Measurements from ENCODE around the gene SORT1. TPM values are rescaled to one million over a fixed set of nuclear protein-coding genes. Genes with fewer than 3 reads are reported as not detected.

Gene SORT1
- total and polyA plus RNA-seq, 2 of the 13 experiments (the other 11 are each of a cell fraction or from before 2014, with no cell fraction given), result 32.4 to 93.0 TPM

- no peak for TF ChIP-seq ZFP36L1 (CRISPR knock-in tag; IDR thresholded peaks at IDR 0.05)
- no peak for TF ChIP-seq NCOA1 (CRISPR knock-in tag; IDR thresholded peaks at IDR 0.05)
- no peak for TF ChIP-seq PHF8 (CRISPR knock-in tag; IDR thresholded peaks at IDR 0.05)
- TF ChIP-seq ZNF207 (IDR thresholded peaks at IDR 0.05; ENCODE audit: borderline replicate concordance), result no peak
- TF ChIP-seq RAD51 (IDR thresholded peaks at IDR 0.05; ENCODE audit: borderline replicate concordance), result no peak
- TF ChIP-seq ARNTL (CRISPR knock-in tag; IDR thresholded peaks at IDR 0.05), result no peak
- 0 out of 2 replicates have a peak, but pooled peaks have one; percentile 10 for TF ChIP-seq ZNF670 (CRISPR knock-in tag; IDR thresholded peaks at IDR 0.05; ENCODE audit: borderline replicate concordance)
- TF ChIP-seq ZNF235 (CRISPR knock-in tag; IDR thresholded peaks at IDR 0.05; ENCODE audit: borderline replicate concordance), result no peak
- TF ChIP-seq AHR (CRISPR knock-in tag; IDR thresholded peaks at IDR 0.05), result no peak
- no peak for TF ChIP-seq CREBL2 (CRISPR knock-in tag; IDR thresholded peaks at IDR 0.05; ENCODE audit: borderline replicate concordance)
- TF ChIP-seq ZNF776 (CRISPR knock-in tag; IDR thresholded peaks at IDR 0.05), result no peak
- TF ChIP-seq TBL1XR1 (IDR thresholded peaks at IDR 0.05; ENCODE audit: borderline replicate concordance, low read length, partially characterized antibody), result no peak
- TF ChIP-seq ZMYM4 (CRISPR knock-in tag; IDR thresholded peaks at IDR 0.05), result peak; percentile 60
- TF ChIP-seq SP140L (CRISPR knock-in tag; IDR thresholded peaks at IDR 0.05; ENCODE audit: borderline replicate concordance), result no peak
- no peak for TF ChIP-seq GATAD1 (CRISPR knock-in tag; IDR thresholded peaks at IDR 0.05)
- TF ChIP-seq RARG (CRISPR knock-in tag; IDR thresholded peaks at IDR 0.05; ENCODE audit: low read depth), result no peak
- TF ChIP-seq KDM4B (CRISPR knock-in tag; IDR thresholded peaks at IDR 0.05), result no peak
- TF ChIP-seq NFRKB (IDR thresholded peaks at IDR 0.05), result no peak
- TF ChIP-seq XRCC5 (optimal IDR thresholded peaks at IDR 0.05; ENCODE audit: low read length), result no peak
- TF ChIP-seq NFIC (IDR thresholded peaks at IDR 0.05; ENCODE audit: low read length), result peak; percentile 62; the same call in 1 of the 2 replicates
- TF ChIP-seq RNF219 (CRISPR knock-in tag; IDR thresholded peaks at IDR 0.05), result no peak
- no peak for TF ChIP-seq EHMT2 (IDR thresholded peaks at IDR 0.05; ENCODE audit: borderline replicate concordance, low read depth, low read length)
- no peak for TF ChIP-seq IRF1 (CRISPR knock-in tag; IDR thresholded peaks at IDR 0.05; ENCODE audit: low read depth)
- TF ChIP-seq ZNF263 (CRISPR knock-in tag; IDR thresholded peaks at IDR 0.05), result no peak
- no peak for TF ChIP-seq ZMYM3 (CRISPR knock-in tag; IDR thresholded peaks at IDR 0.05)
- no peak for TF ChIP-seq MAF1 (CRISPR knock-in tag; IDR thresholded peaks at IDR 0.05; ENCODE audit: borderline replicate concordance)
- no peak for TF ChIP-seq PBX2 (CRISPR knock-in tag; IDR thresholded peaks at IDR 0.05)
- no peak for TF ChIP-seq ATF2 (CRISPR knock-in tag; IDR thresholded peaks at IDR 0.05)
Measured at GRCh38 chr1:109365642-109366204, 32.0 kb downstream of the SORT1 start (continued).
